Cerebellar cortex (tissue), 1 donor: ENCODE data around the gene CLCN7.

ENCODE experiments used
- DNase-seq: peaks from one replicate; pipeline ENCODE4 v3.0.0-alpha.2; 2015; ENCODE audit warnings: low spot score

Gene CLCN7

DNA sequence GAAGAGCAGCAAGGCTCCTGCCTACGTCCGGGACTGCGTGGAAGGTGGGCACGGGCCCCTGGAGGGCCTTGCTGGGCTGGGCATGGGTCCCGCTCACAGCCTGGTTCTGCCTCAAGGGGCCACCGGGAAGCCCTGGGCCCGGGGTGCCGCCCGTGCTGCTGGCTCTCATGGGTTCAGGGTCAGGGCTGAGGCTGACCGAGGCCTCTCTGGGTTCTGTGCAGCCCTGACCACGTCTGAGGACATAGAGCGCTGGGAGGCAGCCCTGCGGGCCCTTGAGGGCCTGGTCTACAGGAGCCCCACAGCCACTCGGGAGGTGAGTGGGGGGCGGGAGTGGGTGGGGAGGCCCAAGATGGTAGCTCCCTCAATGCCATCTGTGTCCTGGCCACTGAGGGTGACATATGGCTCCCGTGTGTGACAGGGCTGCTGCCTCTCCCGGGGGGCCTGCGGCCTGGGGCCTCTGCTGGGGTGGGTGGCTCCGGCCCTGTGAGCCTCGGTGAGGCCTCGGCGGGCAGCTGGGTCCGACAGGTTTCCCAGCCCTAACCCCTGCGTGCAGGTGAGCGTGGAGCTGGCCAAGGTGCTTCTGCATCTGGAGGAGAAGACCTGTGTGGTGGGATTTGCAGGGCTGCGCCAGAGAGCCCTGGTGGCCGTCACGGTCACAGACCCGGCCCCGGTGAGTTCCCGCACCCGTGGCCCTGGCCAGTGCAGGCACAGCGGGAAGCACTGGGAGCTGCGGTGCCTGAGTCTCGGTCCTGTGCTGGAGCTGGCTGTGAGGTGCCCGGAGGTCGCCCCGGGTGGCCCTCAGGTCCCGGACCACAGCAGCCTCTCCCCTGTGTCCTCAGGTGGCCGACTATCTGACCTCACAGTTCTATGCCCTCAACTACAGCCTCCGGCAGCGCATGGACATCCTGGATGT is 27.5 kb upstream of the CLCN7 start:
- no peak for DNase-seq

DNA sequence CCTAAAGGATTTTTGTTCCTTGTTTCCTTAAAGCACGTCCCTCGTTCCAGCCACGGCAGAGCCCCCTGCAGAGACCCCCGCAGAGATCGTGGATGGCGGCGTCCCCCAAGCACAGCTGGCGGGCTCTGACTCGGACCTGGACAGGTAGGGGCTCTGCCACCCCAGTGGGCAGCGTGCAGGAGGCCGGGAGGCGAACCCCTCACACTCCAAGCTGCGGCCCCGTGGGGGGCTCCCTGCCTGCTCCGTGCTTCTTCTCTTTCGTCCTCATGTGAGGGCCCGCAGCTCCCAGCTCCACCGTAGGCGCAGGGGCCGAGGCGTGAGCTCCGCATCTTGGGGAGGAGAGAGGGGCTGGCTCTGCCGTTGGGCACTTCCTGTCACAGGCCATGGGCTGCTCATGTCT is 26.8 kb upstream of the CLCN7 start:
- no peak for DNase-seq

DNA sequence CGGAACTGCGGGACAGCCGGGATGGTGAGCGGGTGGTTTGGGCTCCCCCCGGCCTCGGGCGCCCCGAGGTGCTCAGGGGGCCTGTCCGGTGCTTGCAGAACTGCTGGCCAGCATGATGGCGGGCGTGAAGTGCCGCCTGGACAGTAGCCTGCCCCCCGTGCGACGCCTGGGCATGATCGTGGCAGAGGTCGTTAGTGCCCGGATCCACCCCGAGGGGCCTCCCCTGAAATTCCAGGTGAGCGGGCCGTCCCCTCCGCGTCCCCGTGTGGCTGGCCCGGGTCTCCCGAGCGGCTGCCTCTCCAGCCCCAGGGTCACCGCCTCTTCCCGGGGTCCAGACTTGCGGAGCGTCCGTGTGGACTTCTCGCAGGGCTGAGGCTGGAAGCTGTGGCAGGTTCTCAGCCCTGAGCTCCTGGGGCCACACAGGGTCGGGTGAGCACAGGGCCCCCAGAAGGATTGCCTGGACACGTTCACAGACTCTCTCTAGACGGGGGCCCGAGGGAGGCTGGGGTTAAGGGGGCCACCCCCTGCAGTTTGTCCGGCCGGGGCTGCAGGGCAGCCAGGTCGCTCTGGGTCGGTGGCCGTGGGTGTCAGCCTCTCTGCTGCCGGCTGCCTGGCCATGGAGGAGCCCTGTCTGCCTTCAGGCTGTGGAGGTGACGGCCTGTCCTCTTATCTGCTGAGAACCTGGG is 25.8 kb upstream of the CLCN7 start:
- no peak for DNase-seq

DNA sequence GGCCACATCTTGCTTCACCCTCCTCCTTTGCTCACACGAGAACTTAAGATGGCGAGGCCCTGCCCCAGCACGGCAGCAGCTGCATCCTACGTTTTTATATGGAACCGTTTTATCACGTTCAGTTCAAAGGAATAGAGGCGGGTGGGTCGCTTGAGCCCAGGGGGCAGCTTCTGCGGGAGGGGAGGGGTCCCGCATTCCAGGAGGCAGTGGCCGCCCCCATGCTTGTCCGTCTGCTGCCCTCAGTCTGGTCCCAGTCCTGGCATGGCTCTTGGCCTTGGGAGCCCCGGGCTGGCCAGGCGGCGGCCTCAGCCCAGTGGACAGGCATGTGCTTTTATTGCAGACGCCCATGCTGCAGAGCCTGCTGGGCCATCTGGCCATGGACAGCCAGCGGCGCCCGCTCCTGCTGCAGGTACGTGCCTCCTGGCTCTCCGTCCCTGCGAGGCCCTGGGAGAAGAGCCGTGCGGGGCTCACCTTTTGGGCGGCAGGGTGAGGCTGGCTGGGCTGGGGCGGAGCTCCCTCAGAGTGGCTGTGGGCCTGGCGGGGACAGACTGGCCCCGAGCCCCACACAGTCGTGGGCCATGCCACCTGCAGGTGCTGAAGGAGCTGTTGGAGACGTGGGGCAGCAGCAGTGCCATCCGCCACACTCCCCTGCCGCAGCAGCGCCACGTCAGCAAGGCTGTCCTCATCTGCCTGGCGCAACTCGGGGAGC is 25.1 kb upstream of the CLCN7 start:
- DNase-seq, result no peak

DNA sequence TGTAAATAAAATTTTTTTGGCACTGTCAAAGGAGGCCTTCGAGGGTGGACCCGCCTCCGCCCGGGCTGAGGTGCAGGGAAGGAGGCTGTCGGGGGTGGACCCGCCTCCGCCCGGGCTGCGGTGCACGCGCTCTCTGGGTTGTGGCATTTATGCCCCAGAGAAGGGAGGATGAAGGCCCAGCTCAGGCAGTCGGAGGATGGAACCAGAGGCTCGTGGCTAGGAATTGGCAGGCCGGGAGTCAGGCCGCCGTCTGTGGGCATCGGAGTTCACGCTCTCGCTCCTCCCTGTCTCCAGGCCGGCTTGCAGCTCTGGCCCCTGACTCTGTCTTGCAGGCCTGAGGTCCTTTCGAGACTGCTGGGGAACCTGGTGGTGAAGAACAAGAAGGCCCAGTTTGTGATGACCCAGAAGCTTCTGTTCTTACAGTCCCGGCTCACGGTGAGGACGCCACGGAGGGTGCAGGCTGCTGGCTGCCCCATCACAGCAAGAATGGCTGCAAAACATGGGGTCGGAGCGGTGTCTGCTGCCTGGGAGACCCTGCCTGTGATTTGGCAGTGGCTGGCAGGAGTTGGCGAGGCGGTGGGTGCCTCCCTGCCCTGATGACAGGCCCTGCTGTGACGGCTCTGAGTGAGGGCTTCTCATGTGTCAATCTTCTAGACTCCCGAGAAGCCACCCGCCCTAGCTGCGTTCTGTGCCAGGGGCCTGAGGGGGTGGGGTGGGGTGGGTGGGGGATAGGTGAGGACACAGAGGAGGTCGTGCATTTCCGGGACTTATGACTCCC is 24.3 kb upstream of the CLCN7 start:
- no peak for DNase-seq

DNA sequence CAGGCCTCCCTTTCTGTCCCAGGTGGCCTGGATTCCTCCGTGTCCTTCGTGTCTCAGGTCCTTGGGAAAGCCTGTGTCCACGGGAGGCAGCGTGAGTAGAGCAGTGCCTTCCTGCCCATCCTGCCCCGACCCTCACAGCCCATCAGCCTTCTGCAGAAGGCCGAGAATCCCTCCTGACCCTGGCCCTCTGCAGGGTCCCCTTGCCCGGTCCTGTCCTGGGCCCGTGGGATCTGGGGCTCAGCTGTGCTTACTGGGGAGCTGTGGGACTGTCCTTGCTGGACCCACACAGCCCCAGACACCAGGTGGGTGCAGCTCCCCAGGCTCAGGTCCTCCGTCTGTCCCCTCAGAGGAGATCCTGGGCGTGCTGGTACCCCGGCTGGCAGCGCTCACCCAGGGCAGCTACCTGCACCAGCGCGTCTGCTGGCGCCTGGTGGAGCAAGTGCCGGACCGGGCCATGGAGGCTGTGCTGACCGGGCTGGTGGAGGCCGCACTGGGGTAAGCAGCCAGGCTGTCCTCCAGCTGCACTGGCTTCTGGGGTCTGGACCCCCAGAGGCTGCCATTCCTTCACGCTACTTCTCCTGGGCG is 22.3 kb upstream of the CLCN7 start:
- no peak for DNase-seq

DNA sequence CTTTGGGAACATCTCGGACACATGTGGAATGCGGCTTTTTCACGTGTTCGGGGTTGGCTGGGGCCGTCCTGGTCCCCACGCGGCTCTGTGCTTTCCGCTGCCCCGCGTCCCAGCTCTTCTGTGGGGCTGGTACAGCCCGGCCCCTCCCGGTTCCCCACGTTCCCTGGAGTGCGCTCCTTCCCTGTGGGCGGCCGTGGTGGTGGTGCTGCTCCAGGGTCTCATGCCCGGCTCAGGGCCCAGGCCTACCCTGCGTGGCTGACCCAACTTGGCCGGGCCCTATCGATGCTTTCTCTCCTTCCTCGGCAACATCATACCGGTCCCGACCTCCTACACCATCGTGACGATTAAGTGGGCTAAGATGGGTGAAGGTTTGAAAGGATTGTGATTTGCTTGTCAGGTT is 21.6 kb upstream of the CLCN7 start:
- DNase-seq, result no peak

DNA sequence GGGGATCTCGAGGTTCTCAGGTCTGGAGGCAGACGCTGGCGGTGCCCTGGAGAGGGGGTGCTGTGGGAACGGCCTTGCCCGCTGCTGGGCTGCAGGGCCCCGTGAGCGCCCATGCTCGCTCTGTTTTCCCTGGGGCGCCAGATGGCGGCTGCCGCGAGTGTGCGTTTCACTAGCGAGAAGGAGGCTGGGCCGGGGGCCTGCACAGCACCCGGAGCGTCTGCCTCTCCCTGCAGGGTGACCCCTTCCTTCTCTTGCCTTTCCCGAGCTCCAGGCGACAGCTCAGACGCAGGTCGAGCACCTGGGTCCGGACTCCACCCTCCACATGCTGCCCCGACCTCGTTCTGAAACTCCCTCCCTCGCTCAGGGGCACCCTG is 21.0 kb upstream of the CLCN7 start:
- no peak for DNase-seq

DNA sequence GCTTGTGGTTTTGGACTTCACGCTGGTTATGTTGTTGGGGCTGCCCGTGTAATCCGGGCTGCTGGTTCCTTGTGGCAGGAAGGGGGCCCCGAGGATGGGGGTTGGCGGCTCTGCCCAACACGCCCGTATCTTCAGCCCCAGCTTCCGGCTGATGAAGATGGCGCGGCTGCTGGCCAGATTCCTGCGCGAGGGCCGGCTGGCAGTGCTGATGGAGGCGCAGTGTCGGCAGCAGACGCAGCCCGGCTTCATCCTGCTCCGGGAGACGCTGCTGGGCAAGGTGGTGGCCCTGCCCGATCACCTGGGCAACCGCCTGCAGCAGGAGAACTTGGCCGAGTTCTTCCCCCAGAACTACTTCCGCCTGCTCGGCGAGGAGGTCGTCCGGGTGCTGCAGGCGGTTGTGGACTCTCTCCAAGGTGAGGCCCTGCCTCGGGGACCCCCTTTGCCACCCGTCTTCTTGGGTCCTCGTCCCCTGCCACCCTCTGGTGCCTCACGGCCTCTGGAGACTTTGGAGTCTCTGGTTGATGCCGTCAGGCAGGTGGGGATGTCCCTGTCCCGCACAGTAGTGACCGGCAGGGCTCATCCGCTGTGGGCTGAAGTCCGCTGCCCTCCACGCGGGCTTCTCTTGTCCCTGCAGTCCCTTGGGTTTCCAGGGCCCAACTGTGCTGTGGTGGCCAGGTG is 20.5 kb upstream of the CLCN7 start:
- no peak for DNase-seq

DNA sequence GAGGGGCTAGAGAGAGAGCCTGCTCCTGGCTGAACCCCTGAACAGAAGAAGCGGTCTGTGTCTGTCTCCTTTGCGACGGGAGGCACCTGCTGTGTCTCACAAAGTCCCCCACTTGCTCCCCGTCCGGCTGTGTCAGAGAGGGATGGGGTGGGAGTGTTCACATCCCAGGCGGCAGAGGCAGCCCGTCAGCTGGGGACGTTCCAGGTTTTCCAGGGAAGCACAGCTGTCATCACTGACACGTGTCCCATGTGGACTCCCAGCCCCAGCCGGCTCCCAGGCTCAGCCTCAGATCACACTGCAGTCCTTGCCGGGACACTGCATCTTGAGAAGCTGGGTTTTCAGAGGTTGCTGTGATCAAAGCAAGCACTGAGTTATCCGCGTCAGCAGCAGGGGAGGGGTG is 19.9 kb upstream of the CLCN7 start:
- no peak for DNase-seq

DNA sequence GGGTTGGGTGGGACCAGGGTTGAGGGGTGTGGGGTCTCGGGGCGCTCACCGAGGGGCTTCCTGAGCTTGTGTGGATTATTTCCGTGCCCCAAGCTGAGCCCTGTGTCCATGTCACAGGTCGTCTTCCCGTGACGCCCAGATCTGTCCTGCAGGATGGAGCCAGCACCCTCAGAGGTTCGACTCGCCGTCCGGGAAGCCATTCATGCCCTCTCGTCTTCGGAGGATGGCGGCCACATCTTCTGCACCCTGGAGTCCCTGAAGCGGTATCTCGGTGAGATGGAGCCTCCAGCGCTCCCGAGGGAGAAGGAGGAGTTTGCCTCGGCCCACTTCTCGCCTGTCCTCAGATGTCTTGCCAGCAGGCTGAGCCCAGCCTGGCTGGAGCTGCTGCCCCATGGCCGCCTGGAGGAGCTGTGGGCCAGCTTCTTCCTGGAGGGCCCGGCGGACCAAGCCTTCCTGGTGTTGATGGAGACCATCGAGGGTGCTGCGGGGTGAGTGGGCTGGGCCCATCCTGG is 19.4 kb upstream of the CLCN7 start:
- peak; percentile 63 for DNase-seq

DNA sequence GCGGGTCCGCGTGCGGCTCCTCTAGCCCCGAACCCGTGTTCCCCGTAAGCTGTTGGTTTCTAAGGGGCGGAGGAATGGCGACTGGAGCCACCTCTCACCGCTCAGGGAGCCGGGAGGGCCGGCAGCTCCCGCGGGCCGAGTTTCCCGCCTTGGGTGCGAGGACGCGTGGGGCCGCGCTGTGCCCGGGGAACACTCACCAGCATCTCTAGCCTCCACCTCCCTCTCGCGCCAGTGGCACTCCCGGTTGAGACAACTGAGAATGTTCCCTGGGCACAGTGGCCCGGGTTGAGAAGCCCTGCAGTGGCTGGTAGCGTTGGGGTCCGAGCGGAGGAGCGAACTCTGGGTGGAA is 18.9 kb upstream of the CLCN7 start:
- no peak for DNase-seq

DNA sequence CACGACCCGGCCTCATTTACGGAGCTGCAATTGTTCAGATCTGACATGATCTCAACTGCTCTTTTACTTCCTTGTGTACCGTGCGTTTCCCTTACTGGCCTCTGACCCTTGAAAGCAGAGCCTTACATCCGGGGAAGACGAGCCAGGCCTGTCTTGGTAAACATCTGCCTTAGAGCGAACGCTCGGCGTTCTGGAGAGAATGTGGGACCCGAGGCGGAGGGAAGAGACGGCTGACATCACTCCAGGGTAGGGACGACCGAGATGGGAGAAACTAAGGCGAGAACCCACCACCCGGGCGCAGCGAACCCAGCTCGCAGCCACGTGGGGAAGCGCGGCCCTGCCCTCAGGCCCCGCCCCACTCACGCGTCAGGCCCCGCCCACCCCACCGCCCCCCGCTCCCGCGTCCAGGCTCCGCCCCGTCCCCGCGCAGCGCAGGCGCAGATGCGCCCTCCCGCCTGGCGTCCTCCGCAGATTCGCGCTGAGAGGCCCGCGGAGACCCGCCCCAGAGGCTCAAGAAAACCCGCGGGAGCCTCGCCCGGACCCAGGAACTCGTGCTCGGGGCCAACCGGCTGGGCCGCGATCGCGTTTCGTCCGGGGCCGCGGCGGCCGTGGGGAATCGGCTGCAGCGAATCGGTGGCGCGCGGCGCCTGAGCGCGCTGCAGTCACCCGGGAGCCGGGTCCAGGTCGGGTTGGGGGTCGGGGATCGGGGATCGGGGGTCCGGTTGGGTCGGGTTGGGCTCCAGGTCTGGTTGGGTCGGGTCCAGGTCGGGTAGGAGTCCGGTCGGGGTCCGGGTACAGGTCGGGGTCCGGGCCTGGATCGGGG is 18.3 kb upstream of the CLCN7 start, which contains the start of gene TELO2:
Gene TELO2 (plus strand): TSS at position 438 of the 823 bp plus-strand sequence. CDS start 922 bp downstream, outside the sequence.
- DNase-seq, result peak; percentile 68

DNA sequence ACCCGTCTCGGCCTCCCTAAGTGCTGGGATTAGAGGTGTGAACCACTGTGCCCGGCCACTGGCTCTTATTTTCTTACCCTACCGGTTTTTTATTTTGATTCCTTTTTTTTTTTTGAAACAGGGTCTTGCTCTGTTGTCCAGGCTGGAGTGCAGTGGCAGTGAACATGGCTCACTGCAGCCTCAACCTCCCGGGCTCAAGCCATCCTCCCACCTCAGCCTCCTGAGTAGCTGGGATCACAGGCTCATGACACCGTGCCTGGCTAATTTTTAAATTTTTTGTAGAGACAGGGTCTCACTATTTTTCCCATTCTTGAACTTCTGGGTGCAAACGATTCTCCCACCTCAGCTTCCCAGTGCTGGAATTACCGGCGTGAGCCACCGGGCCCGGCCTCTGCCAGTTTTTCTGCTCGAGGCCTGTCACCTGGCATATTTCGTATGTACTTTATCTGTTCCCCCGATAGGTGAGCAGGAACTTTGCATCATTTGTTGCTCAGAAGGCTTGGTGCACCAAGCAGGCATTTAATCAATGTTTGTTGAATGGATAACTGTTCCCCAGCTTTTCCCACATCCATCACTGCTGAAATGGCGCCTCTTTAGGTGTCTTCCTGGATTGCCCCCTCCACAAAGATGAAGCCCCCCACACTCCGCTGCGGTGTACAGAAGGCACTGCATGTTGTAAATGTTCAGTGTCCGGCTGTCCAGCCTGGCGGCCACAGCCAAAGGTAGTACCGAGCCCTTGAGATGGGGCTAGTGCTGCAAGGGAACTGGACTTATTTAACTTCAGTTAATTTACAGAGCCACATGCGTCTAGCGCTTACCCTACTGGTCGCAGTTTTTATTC is 17.5 kb upstream of the CLCN7 start:
- DNase-seq, result no peak

DNA sequence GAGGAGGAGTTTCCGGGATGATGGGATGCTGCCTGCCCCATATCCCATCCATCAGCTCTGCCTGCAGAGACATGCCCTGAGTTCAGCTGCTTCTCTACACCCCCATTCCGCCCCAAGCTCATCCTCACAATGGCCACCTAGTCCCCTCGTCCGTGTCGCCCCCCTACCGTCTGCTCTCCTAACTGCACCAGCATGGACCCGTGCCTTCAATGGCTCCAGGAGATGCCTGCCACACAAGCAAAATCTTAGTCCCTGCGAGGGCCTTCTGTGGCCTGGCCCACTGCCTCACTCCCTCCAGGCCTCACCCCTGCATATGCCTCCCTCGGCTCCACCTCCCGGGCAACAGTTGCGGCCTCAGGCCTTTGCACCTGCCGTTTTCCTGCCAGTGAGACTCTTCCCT is 16.5 kb upstream of the CLCN7 start:
- no peak for DNase-seq

DNA sequence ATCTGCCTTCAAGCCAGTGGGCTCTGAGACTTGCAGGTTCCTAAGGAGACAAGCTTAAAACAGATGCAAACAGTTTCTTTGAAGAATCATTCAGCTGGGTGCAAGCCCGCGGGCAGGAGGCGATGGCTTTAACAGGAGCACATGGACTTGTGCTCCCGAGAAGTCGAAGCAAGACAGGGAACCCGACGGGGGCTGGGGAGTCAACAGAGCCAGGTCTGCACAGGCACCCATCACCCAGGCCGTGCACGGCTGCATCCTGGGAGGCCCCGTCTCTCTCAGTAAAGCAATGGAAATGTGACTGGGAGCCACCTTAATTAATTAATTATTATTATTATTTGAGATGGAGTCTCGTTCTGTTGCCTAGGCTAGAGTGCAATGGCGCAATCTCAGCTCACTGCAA is 14.2 kb upstream of the CLCN7 start:
- no peak for DNase-seq

DNA sequence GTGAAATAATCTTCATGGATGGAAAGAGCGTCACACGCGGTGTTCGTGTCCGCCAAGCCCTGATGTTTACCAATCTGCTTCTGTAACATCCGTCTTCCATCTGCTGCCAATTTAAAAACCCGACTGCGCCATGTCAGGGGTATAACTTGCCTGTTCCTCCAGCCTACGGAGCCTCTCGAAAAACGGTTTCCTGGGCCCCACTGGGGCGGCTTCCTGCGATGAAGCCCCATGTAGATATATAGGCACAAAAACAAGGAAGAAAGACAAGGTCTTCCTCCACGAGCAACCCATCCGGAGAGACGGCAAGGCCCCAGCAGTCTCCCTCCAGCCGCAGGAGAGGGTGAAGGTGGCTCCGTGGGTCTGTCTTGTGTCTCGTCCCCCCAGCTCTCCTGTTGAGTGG is 13.8 kb upstream of the CLCN7 start, which contains the start of gene PTX4:
Gene PTX4 (minus strand): TSS at position 326 of the 400 bp plus-strand sequence. CDS start 35 bp downstream, at position 291.
- DNase-seq, result no peak

DNA sequence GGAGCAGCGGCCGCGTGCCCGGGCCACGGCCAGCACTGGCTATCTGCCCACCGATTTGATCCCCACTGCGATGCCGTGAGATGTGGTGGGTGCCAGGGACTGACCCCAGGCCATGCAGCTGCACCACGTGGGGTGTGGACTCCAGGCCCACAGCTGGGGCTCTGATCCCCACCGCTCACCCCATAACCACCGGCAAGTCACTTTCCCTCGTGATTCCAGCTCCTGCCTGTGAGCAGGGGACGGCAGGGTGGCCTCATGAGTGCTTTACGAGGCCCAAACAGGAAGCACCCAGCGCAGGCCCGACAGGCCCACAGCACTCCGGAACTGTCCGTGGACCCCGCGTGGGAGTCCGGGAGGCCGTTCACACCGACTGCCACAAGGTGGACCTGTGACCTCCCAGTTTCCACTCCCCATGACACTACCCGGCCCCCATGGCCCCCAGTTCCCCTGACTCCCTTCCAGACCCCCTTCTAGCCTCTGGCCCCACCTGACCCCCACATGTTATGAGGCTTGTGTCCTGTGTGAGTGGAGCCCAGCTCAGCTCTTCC is 13.3 kb upstream of the CLCN7 start:
- no peak for DNase-seq
